ENCODE data around the gene CLEC11A.

GRCh38 chr19:50695251-50696093 lies 27.7 kb upstream of the CLEC11A start:
- TF ChIP-seq POLR2AphosphoS5 (IDR thresholded peaks at IDR 0.05; ENCODE audit: low read depth, low read length) (no peak), REST (IDR thresholded peaks at IDR 0.05; ENCODE audit: insufficient read depth in 1 of 2, low read depth in 2 of 2, low read length in 1 of 2) (peak; percentile 79 to 91), SIN3A (IDR thresholded peaks at IDR 0.05; ENCODE audit: borderline replicate concordance, insufficient read depth, low read depth, low read length) (no peak), TCF7L2 (IDR thresholded peaks at IDR 0.05; ENCODE audit: low read depth, low read length) (no peak)
- TF ChIP-seq, protein P1, sequence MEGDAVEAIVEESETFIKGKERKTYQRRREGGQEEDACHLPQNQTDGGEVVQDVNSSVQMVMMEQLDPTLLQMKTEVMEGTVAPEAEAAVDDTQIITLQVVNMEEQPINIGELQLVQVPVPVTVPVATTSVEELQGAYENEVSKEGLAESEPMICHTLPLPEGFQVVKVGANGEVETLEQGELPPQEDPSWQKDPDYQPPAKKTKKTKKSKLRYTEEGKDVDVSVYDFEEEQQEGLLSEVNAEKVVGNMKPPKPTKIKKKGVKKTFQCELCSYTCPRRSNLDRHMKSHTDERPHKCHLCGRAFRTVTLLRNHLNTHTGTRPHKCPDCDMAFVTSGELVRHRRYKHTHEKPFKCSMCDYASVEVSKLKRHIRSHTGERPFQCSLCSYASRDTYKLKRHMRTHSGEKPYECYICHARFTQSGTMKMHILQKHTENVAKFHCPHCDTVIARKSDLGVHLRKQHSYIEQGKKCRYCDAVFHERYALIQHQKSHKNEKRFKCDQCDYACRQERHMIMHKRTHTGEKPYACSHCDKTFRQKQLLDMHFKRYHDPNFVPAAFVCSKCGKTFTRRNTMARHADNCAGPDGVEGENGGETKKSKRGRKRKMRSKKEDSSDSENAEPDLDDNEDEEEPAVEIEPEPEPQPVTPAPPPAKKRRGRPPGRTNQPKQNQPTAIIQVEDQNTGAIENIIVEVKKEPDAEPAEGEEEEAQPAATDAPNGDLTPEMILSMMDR (IDR thresholded peaks at IDR 0.05) = no peak

Measured in Panc1 (cell line).